Measurements from ENCODE around the gene LAMA3.
A peak's percentile ranks its signal among the peaks of the same experiment; 100 is the strongest.

Gene LAMA3

DNA sequence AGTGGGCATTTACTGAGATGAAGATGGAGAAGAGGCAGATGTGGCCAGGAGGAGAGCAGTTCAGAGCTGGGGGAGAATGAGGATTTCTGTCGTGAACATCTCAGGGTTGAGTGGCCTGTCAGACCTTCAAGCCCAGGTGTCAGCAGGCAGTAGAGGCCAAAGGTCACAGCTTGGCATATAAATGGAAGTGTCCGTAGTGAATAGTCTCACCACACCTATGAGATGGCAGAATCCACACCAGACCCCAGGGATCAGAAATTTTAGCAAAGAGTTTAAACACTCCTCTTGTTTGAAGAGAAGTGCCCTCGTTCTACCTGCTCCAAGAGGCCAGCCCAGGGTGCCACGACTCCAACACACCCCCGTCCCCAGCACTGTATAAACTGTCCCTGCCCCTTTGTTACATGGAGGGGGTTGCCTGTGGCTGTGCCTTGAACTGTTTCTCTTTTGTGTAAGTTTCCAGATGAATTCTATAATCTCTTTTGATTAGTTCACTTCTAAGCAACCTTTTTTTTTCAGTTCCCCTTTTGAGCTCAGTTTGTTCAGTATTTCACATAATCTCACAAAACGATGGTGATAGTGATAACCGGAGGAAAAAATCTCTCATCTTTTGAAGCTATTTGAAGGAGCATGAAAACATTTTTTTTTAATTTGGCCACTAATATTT is 256.3 kb downstream of the LAMA3 start:
- no peak for DNase-seq

DNA sequence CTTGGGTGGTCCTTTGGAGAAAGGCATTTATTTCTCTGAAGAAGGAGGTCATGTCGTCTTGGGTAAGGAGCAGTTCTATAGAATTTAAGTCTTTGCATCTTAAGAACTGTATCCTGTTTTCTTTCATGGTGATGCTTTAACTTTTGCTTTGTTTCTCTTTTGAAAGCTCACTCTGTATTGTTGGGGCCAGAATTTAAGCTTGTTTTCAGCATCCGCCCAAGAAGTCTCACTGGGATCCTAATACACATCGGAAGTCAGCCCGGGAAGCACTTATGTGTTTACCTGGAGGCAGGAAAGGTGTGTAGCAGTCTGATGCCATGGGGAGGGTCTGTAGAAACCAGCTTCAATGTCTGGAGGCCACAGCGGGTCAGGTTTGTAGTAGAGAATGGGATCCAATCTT is 260.6 kb downstream of the LAMA3 start:
- DNase-seq: no peak

DNA sequence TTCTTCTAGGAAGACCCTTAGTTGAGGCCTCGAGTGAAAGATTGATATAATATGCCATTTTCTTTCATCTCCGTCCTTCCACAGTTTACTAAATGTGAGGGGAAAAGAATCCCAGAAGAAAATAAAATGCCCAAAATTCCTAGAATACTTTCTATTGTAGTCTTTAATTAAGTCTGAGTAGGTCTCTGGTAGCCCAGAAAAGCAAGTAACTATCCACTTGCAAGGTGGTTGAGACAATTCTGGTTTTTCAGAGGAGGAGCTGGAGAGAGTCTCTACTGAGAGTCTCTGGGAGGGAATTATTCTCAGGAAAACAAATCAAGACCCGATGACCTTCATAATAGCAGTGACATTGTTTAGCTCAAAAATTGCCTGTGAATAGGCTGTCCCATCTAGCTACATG is 261.4 kb downstream of the LAMA3 start:
- no peak for DNase-seq

DNA sequence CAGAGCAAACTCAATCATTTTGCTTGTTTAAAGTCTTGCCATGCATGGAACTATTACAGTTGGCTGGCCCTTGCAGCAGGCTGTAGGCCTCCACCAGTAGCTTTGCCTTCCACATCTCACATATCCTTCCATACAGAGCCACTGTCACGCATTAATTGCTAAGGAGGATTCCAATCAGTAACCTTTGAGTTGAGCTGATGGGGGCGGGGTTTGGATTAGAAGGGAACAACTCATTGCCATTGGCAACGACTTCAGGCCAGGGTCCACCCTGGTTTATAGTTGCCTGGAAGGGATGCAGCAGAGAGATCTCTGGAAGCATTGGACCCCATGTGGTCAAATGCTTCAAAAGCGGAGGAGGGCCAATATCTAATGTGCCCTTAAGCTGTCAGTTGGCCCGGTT is 262.0 kb downstream of the LAMA3 start:
- DNase-seq: no peak

DNA sequence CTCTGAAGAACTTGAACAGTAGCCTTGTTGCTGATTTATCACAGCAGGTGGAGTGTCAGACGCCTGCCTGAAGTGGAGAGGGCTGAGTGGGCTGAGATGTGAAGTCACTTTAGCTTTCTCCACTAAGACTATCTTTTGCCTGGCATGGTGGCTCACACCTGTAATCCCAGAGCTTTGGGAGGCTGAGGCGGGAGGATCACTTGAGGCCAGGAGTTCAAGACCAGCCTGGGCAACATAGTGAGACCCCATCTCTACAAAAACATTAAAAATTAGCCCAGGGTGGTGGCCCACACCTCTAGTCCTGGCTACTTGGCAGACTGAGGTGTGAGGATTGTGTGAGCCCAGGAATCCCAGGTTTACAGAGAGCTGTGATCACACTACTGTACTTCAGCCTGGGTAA is 264.7 kb downstream of the LAMA3 start:
- DNase-seq: no peak

DNA sequence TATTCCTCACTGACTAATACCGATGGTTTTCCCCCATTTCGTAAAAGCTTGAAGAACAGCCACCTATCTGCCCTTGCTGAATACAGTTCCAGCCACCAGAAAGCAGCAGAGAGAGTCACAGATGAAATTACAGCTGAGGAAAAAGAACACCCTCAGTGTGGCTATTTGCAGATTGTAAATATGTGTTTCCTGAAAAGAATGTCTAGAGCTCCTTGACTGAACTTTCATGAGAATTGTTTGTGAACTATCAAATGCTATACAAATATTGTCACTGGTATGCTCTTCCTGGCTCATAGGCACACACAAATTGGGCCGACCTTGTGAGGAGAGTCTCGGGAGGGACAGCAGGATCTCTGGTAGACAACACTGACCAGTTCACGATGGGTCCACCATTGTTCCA is 267.2 kb downstream of the LAMA3 start:
- DNase-seq: no peak

DNA sequence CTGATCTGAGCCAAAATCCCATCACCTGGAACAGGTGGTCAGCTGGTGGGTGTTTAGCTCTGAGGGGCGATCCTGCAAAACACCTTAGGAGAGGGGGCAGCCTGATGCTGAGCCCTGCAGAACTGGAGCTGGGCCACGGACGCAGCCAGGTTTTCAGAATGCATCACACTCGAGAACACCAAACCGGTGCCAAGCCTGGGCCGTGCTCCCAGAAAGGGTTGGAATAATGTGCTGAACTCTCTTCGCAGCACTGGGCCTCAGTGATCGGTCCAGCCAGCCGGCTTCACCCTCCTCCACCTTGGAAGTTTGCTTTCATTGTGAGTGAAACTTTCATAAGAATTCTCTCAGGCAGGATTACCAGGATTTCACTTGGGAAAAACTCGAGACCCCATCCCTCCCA is 268.8 kb downstream of the LAMA3 start:
- DNase-seq: no peak

DNA sequence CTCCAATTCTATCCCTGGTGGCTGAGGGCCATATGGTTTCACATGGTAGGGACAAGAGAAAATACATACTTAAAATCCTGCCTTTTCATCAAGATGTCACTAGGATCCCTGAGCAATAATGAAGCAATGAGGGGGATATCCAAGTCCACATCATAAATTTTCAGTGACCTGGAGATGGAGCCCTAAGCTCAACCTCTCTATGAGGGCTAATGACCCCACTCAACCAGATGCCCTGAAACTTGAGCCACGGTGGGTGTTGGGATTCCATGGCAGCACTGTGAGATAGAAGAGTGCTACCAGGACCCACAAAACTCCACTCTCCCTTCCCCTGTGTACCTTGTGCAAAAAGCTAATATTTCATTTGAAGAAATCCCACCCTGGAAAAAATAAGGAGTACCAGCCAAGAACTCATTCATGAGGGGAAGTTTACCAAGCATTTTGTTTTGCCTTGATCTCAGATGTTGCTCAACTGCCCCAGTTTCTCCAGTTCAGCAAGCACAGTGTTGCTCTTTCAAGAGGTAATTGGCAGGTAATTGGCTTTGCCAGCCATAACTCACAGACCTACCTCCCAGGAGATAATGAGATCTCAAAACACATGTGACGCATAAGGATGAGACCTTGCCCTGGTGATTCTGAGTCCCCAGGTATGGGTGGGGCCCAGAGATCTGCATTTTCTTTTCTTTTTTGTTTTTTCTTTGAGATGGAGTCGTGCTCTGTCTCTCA is 274.4 kb downstream of the LAMA3 start:
- no peak for DNase-seq

DNA sequence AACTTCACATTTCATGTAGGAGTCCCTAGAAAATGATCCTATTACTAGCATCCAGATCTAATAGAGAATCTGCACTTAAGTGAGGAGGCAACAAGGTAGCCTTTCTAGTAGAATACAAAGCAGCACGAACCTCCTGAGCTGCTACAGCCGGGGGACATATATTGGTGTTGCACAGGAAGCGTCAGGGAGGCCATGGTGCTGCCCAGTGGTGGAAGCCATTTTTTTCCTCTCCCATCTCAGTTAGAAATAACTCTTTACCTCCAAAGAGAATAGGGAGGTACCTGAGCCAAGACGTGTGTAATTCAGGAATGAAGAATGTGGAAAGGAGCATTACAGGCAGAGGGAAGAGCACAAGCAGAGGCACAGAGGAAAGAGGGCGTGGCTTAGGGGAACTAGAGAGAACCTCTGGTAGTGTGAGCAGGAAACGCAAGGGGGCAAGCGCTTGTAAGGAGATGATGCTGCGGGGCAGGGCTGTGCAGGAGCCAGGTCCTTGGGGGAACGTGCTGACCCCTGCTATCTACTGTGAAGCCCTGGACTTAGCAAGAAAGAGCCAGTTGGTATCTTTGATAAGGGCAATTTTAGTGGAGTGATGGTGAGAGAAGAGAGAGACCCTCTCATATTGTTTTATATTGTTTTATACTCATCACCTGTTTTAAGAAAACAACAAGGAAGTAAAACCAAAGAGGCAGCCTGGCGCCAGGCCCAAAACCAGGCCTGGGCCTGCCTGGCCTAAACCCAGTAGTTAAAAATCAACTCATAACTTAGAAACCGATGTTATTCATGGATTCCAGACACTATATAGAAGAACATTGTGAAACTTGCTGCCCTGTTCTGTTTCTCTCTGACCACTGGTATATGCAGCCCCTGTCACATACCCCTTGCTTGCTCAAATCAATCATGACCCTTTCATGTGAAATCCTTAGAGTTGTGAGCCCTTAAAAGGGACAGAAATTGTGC is 275.3 kb downstream of the LAMA3 start:
- peak; percentile 43 to 49 for DNase-seq

DNA sequence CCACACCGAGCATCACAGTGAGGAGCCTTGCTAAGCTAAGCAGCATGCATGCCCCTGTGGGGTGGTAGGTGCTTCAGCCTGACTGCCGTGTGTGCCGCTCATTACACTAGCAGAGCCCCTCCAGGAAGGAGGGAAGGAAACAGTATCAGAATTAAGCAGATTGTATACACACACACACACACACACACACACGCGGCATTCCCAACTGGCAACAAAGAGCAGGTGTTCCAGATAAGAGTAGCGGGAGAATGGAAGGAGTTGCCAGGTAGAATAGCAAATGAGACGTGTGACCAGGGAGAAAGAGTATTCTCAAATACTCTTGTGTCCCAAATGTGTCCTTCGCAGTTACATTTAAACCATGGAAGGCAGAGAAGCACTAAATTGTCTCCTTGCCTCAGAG is 277.7 kb downstream of the LAMA3 start:
- no peak for DNase-seq

DNA sequence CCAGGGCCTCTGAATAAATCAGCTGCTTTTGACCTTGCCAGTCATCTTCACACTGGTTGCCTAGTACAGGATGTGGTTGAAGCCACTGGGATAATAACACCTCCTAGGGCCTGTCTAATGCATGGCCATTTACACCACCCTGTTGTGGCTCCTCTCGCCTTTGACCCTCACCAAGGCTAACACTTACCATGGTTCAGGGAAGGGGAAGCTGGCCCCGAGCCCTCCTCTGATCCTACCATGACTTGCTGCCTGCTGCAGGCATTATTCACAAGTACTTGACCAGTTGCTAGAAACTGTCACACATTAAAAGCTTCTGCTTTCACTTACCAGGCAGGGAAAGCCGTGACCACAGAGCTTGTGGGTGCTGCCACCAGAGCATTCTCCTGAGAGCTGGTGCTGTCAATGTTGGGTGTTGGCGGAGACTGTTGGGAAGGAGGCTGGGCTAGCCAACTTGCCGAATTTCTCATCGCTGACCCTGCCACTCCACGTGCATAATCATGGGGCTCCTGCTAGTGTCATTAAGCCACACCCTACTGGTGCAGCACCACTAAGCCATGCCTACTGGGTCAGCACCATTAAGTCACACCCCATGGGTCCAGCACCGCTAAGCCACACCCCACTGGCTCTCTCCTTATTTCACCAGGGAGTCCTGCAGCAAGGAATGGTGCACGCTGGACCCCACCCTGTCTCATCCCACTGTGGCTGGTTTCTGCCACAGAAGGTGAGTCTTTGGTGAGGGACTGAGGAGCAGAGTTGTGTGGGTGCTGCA is 278.3 kb downstream of the LAMA3 start:
- DNase-seq: no peak

DNA sequence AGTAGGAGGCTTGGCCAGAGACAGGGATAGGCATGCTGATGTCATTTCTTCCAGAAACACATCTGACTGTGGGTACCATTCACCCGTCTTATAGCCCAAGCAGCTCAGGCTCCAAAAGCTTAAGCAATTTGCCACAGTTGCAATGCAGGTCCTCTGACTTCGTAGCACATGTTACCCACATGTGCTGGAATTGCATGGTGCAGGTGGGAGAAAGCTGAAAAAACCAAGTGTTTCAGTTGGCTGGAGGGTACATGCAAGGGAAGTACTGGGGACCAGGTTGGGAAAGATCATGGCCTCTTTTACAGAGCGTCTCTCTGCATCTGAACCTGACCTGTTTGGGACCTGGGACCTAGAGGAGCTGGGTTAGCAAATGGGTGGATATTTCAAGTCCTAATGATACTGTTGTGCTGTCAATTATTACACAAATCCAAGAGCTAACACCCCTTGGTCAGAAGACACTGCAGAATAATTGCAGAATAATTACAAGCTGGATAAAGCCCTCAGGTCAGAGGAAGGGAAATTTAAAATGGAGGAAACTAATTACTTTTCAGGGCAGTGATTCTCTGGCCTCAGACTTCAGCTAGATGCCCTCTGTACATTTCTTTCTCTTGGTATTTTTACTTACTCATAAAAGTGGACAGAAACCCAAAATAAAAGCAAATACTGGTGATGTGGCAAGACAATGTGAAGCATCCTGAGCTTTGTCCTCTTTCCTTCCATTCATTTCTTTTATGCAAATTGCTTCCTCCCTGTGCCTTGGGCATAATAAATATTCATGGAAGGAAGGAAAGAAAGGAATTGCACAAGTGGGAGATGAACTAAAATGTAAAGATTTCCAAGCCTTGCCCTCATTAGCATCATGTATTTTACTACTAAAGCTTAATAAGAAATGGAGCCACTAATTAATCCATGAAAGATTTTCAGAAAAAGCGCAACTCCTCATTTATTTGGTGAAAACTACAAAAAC is 279.7 kb downstream of the LAMA3 start:
- no peak for DNase-seq

DNA sequence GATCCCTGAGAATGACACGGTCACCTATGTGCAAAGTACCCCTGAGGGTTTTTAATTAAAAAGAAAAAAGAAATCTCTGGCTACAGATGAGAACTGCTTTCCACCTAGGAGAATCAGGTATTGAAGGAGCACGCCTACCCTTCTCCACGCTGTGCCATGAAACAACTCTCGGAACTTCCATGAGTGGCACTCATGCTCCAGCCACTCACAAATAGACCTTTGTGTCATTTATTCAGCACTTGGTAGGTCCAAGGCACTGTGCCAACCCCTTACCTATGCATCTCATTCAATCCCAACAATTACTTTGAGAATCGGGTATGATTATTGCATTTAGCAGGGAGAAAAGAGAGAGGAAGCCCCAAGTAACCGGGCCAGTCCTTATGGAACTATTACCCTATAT is 280.4 kb downstream of the LAMA3 start:
- DNase-seq: no peak

DNA sequence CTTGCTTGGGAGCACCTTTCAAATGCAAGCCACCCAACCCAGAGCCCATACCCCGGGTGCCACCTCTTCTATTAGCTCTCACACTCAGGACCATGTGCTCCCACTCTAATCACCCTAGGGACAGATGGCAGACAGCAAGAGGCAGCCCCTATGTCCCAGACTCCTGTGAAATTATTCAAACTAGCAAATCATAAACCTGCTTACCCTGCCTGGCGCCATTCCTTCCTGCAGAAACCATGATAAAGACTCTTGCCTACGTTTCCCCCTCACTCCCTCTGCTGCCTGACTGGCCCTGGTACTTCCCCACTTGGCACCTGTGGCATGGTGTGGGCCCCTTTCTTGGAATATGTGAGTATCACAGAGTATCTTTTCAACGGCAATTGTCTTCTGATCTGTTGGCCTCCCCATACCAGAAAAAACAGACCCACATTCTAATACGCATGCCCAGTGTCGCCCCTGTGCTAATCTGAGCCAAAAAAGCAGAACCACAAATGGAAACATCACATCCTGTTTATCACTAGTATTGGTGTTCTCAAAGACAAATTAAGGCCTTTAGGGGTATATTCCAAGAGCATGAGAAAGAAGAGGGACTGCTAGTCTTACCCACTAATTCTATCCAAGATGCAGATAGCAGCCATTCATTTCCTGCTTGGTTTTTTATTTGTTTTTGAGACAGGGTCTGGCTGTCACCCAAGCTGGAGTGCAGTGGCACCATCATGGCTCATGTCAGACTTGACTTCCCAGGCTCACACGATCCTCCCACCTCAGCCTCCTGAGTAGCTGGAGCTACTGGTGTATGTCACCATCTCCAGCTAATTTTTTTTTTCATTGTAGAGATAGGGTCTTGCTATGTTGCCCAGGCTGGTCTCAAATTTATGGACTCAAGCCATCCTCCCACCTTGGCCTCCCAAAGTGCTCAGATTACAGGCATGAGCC is 281.2 kb downstream of the LAMA3 start:
- peak; percentile 56 to 66 for DNase-seq

DNA sequence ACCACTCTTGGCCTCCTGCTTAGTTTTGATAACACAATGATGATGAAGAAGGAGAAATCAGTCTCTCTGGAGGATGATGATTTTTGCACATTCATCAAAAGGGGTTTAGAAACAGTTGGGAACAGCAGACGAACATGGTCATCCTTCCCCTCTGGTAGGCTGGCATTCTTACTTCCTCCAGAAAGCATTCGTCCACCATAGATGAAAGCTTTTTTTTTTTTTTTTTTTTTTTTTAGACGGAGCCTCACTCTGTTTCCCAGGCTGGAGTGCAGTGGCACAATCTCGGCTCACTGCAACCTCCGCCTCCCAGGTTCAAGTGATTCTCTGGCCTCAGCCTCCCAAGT is 281.8 kb downstream of the LAMA3 start:
- DNase-seq: no peak

DNA sequence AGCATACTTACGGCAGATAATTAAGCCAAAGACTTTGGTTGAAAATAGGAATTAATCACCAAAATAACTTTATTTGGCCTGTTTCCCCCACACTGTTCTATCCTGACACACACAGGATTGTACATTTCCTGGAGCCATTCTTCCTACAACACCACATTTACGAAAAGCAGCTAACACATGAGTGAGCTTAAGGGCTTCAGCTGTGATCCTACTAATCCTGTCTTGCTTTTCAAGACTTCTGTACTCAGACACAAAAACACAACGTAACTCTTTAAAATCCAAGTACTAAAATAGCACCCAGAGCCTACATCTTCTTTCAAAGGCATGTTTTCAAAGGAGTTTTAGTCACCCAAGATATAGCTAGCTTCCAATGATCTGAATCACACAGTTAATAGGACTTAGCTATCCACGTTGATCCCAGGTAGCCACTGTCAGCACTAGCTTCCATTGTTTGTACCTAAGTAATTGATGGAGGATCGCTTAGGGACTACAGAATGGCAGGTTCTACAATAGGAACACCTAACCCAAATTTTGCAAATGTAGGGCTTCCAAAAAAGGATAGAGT is 282.5 kb downstream of the LAMA3 start:
- no peak for DNase-seq

DNA sequence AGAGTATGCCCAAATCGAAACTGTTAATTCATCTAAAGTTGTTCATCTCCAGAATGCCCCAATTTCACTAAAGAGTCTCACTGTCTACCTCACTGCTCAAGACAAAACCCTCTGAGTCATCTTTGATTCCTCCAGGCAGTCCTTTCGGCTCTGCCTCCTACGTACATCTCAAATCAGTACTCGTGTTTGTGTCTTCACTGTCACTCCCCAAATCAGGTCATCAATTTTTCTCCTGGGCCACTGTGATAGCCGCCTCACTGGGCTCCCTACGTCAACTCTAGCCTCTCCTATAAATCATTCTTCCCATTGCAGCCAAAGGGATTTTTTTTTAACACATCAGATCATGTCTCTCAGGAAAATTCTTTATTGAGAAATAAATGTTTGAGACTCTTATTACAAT is 283.2 kb downstream of the LAMA3 start:
- no peak for DNase-seq

DNA sequence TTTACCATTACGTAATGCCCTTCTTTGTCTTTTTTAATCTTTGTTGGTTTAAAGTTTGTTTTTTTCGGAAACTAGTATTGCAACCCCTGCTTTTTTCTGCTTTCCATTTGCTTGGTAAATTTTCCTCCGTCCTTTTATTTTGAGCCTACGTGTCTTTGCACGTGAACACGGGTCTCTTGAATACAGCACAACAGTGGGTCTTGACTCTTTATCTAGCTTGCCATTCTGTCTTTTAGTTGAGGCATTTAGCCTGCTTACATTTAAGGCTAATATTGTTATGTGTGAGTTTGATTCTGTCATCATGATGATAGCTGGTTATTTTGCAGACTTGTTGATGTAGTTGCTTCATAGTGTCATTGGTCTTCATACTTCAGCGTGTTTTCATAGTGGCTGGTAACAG is 287.9 kb downstream of the LAMA3 start:
- no peak for DNase-seq

DNA sequence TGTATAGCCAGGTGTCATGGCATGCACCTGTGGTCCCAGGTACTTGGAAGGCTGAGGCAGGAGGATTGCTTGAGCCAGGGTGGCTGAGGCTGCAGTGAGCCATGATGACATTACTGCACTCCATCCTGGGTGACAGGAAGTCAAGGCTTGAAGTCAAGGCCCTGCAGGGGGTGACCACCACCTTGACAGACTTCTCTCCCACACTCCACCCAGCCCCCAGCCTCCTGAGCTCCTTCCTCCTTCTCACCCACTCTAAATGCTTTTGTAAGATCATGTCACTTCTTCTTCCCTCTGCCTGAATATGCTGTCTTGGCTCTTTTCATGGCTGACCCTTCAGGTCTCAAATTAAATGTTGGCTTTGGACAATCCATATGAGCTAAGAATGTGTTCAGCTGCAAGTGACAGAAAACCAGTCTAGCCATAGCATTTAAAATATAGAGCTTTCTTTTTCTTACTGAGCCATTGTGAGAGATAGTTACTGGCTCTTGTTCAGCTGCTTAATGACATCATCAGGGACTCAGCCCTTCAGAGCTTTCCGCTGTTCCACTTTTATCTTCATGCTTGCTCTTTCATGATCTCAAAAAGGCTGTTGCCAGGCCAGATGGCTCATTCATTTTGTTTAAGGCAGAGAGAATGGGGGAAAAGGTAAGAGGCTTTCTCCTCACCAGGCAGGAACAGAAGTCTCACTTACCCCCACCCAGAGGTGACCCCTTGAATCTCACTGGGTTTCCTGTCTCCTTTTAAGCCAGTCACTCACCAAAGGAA is 288.6 kb downstream of the LAMA3 start:
- no peak for DNase-seq
